ENCODE measurements around the gene NOC2L.

Gene NOC2L

GRCh38 chr1:913491-914130 is 45.4 kb downstream of the NOC2L start:
- no peak for DNase-seq

GRCh38 chr1:912740-913301 is 46.2 kb downstream of the NOC2L start:
- peak in 1 of 2 experiments; percentile 33 for DNase-seq

- no peak for DNase-seq
Measured at GRCh38 chr1:911875-912739, 46.9 kb downstream of the NOC2L start.

- peak in 1 of 2 experiments; percentile 49 for DNase-seq
Measured at GRCh38 chr1:910881-911721, 48.0 kb downstream of the NOC2L start.

GRCh38 chr1:910311-910880 is 48.7 kb downstream of the NOC2L start:
- DNase-seq, result peak in 1 of 2 experiments; percentile 17

- DNase-seq, result peak in 1 of 2 experiments; percentile 13
Measured at GRCh38 chr1:909861-910310, 49.2 kb downstream of the NOC2L start.

- DNase-seq, result peak in 1 of 2 experiments; percentile 12
Measured at GRCh38 chr1:908661-909060, 50.4 kb downstream of the NOC2L start.

GRCh38 chr1:907611-908451 is 51.2 kb downstream of the NOC2L start:
- peak; percentile 13 to 14 for DNase-seq

- peak; percentile 26 to 29 for DNase-seq
Measured at GRCh38 chr1:906600-907420, 52.2 kb downstream of the NOC2L start.

- peak; percentile 19 to 22 for DNase-seq
Measured at GRCh38 chr1:905811-906599, 53.1 kb downstream of the NOC2L start.

- peak; percentile 47 to 49 for DNase-seq
Measured at GRCh38 chr1:905071-905749, 53.8 kb downstream of the NOC2L start.

GRCh38 chr1:904310-904950 is 54.6 kb downstream of the NOC2L start:
- DNase-seq, result peak; percentile 87 to 92

GRCh38 chr1:903721-904271 is 55.3 kb downstream of the NOC2L start:
- no peak for DNase-seq

- no peak for DNase-seq
Measured at GRCh38 chr1:903305-903704, 55.8 kb downstream of the NOC2L start.

GRCh38 chr1:902802-903201 is 56.3 kb downstream of the NOC2L start:
- no peak for DNase-seq

GRCh38 chr1:901108-901859 is 57.8 kb downstream of the NOC2L start:
- DNase-seq, result no peak

- no peak for DNase-seq
Measured at GRCh38 chr1:899636-900317, 59.3 kb downstream of the NOC2L start.

All from activated T-cell treated with anti-CD3 and anti-CD28 coated beads, Interleukin-2, amount 50 U/mL, for 48 hours (primary cell).